HCT116 (cell line): ENCODE measurements around the gene DNAAF5. TPM values are rescaled to one million over a fixed set of nuclear protein-coding genes. Genes with fewer than 3 reads are reported as not detected.

ENCODE experiments used
- ATAC-seq: fragments of 200-7000 bp; cut with Tn5 transposase; 2 replicates; pipeline ENCODE4 v1.9.1; 2020; ENCODE audit warnings: mild to moderate bottlenecking, moderate library complexity
- BruUV-seq: library from RNA; stranded (reverse); fragments of 400-500 nt; replicated peaks from 2 replicates; lab custom pipeline; 2021; lab: Mats Ljungman, UMichigan
- CTCF ChIA-PET: fragments of 300-600 bp; sonication (Branson Sonifier 250); formaldehyde crosslinking; loops from one replicate; lab custom pipeline; 2021; ENCODE audit warnings: antibody characterized with exemption; lab: Charles Lee
- POLR2A ChIA-PET: fragments of 300-600, 350-600 bp; sonication (Branson Sonifier 250); formaldehyde crosslinking; loops from one replicate; lab custom pipeline; 2021; ENCODE audit warnings: antibody characterized with exemption; lab: Charles Lee
- RAD21 ChIA-PET, 2 experiments: fragments of 300-600 bp; sonication (Branson Sonifier 250); formaldehyde crosslinking; loops; one replicate each; lab custom pipeline; 2023; ENCODE audit warnings: low total read pairs in 2 of 2; ENCODE audit not compliant: uncharacterized antibody in 2 of 2, unreplicated experiment in 2 of 2, low non-redundant PET in 1 of 2; lab: Charles Lee
- DNase-seq: peaks from one replicate; pipeline ENCODE4 v3.0.0-alpha.2; 2010; ENCODE audit warnings: low read depth, low spot score
- H2AFZ ChIP-seq: fragments of 200-600 bp; shearing (Covaris generic), sonication (generic); 2 replicates; pipeline ENCODE4 v1.6.1; 2017; ENCODE audit warnings: low read depth, mixed run types, mixed read lengths, antibody characterized with exemption, low read length; ENCODE audit not compliant: poor library complexity, severe bottlenecking
- H3K27ac ChIP-seq: 2 replicates; pipeline ENCODE4 v1.5.1; 2012; ENCODE audit warnings: low read depth, low read length
- H3K27me3 ChIP-seq: fragments of 200-600 bp; sonication (generic); 2 replicates; pipeline ENCODE4 v1.6.1; 2016; ENCODE audit warnings: mixed run types, low read length, mixed read lengths; ENCODE audit not compliant: insufficient read depth
- H3K36me3 ChIP-seq, 2 experiments: fragments of 200-500 bp in 1 of 2; fragments of 200-600 bp in 1 of 2; sonication (Bioruptor generic) in 1 of 2; sonication (generic) in 1 of 2; 2 replicates each; pipeline versions ENCODE4 v1.5.1 to v1.6.1; 2014 to 2016; ENCODE audit warnings: low read length in 2 of 2, inconsistent platforms in 1 of 2, mixed read lengths in 1 of 2, mixed run types in 1 of 2; ENCODE audit not compliant: insufficient read depth in 2 of 2, control insufficient read depth in 1 of 2
- H3K4me1 ChIP-seq, 2 experiments: fragments of 200-600 bp in 1 of 2; sonication (generic) in 1 of 2; 2 replicates each; pipeline versions ENCODE4 v1.5.1 to v1.6.1; 2012 to 2017; ENCODE audit warnings: low read length in 2 of 2, inconsistent platforms in 1 of 2, mild to moderate bottlenecking in 1 of 2, mixed read lengths in 1 of 2, mixed run types in 1 of 2, moderate library complexity in 1 of 2; ENCODE audit not compliant: insufficient read depth in 2 of 2, control insufficient read depth in 1 of 2
- H3K4me2 ChIP-seq: fragments of 200-600 bp; sonication (generic); 2 replicates; pipeline ENCODE4 v1.6.1; 2017; ENCODE audit warnings: mixed run types, low read length, mixed read lengths
- H3K4me3 ChIP-seq, 2 experiments: fragments of 200-600 bp in 1 of 2; sonication (generic) in 1 of 2; replicated peaks in 1 of 2; 2 replicates each; pipeline ENCODE4 v1.5.1; 2011 to 2016; ENCODE audit warnings: low read length in 2 of 2, control low read depth in 1 of 2, low read depth in 1 of 2, mild to moderate bottlenecking in 1 of 2, mixed read lengths in 1 of 2, mixed run types in 1 of 2
- H3K79me2 ChIP-seq: fragments of 200-600 bp; sonication (generic); 2 replicates; pipeline ENCODE4 v1.6.1; 2017; ENCODE audit warnings: mild to moderate bottlenecking, mixed run types, low read length, moderate library complexity, mixed read lengths; ENCODE audit not compliant: insufficient read depth
- H3K9ac ChIP-seq: fragments of 200-600 bp; sonication (generic); 2 replicates; pipeline ENCODE4 v1.6.1; 2016; ENCODE audit warnings: low read length, mixed read lengths
- H3K9me2 ChIP-seq: fragments of 200-600 bp; sonication (generic), shearing (Covaris generic); 2 replicates; pipeline ENCODE4 v1.6.1; 2017; ENCODE audit warnings: mixed run types, mild to moderate bottlenecking, moderate library complexity; ENCODE audit not compliant: insufficient read depth
- H3K9me3 ChIP-seq, 2 experiments: fragments of 200-500 bp in 1 of 2; fragments of 200-600 bp in 1 of 2; sonication (Bioruptor generic) in 1 of 2; sonication (generic) in 1 of 2; 2 replicates each; pipeline ENCODE4 v1.6.1; 2014 to 2017; ENCODE audit warnings: low read length in 2 of 2, mixed read lengths in 2 of 2, inconsistent platforms in 1 of 2, low read depth in 1 of 2, mild to moderate bottlenecking in 1 of 2, mixed run types in 1 of 2, moderate library complexity in 1 of 2; ENCODE audit not compliant: control insufficient read depth in 1 of 2, insufficient read depth in 1 of 2
- H4K20me1 ChIP-seq: fragments of 200-600 bp; sonication (generic), shearing (Covaris generic); 2 replicates; pipeline ENCODE4 v1.6.1; 2017; ENCODE audit warnings: mixed run types, mild to moderate bottlenecking, moderate library complexity; ENCODE audit not compliant: insufficient read depth
- ATF3 ChIP-seq: IDR thresholded peaks from 2 replicates; pipeline ENCODE4 v1.6.1; 2012
- CBX3 ChIP-seq: IDR thresholded peaks from 2 replicates; pipeline ENCODE4 v1.6.1; 2012; ENCODE audit warnings: low read depth
- CEBPB ChIP-seq: IDR thresholded peaks from 2 replicates; pipeline ENCODE4 v1.6.1; 2012; ENCODE audit warnings: low read depth
- ELF1 ChIP-seq: IDR thresholded peaks from 2 replicates; pipeline ENCODE4 v1.6.1; 2012; ENCODE audit warnings: low read depth, borderline replicate concordance
- EZH2 ChIP-seq: fragments of 200-600 bp; sonication (generic); IDR thresholded peaks from 2 replicates; pipeline ENCODE4 v1.6.1; 2017; ENCODE audit warnings: antibody characterized with exemption, mixed run types
- POLR2A ChIP-seq: IDR thresholded peaks from 2 replicates; pipeline ENCODE4 v1.7.0; 2011; ENCODE audit warnings: borderline replicate concordance; ENCODE audit not compliant: insufficient read depth, insufficient read length; ENCODE audit errors: extremely low read depth
- REST ChIP-seq: IDR thresholded peaks from 2 replicates; pipeline ENCODE4 v1.6.1; 2012; ENCODE audit warnings: low read depth
- SIN3A ChIP-seq: IDR thresholded peaks from 2 replicates; pipeline ENCODE4 v1.6.1; 2012; ENCODE audit warnings: low read depth
- SP1 ChIP-seq: IDR thresholded peaks from 2 replicates; pipeline ENCODE4 v1.6.1; 2012; ENCODE audit warnings: low read depth
- SRF ChIP-seq: IDR thresholded peaks from 2 replicates; pipeline ENCODE4 v1.6.1; 2012; ENCODE audit warnings: low read depth
- YY1 ChIP-seq: IDR thresholded peaks from 2 replicates; pipeline ENCODE4 v1.6.1; 2011; ENCODE audit warnings: low read length, low read depth, moderate library complexity, mild to moderate bottlenecking; ENCODE audit not compliant: insufficient replicate concordance; ENCODE audit errors: extremely low read depth
- ZFX ChIP-seq: fragments of 450-650 bp; IDR thresholded peaks from 2 replicates; pipeline ENCODE4 v1.6.1; 2017
- ZNF274 ChIP-seq: fragments of 200-500 bp; sonication (Bioruptor generic); IDR thresholded peaks from 2 replicates; pipeline ENCODE4 v1.6.1; 2014; ENCODE audit warnings: mild to moderate bottlenecking, low read depth, low read length, inconsistent platforms
- intact Hi-C: fragments of 100-400 bp; cut with micrococcal nuclease; formaldehyde crosslinking; loops from 2 replicates; pipeline ENCODE4 v1.10.0; 2022
- total RNA-seq: library from RNA; stranded (reverse); gene quantifications from one replicate; pipeline ENCODE4 v1.2.1, GENCODE V29; 2021; ENCODE audit not compliant: unreplicated experiment
- TF ChIP-seq, protein P1 (sequence below): IDR thresholded peaks from 2 replicates; pipeline ENCODE4 v1.6.1; 2011; ENCODE audit warnings: mild to moderate bottlenecking, low read length, moderate library complexity; ENCODE audit not compliant: insufficient replicate concordance; ENCODE audit errors: extremely low read depth

Gene DNAAF5
- total RNA-seq, 1 experiment from 2014 or later: 69.4 TPM

DNA sequence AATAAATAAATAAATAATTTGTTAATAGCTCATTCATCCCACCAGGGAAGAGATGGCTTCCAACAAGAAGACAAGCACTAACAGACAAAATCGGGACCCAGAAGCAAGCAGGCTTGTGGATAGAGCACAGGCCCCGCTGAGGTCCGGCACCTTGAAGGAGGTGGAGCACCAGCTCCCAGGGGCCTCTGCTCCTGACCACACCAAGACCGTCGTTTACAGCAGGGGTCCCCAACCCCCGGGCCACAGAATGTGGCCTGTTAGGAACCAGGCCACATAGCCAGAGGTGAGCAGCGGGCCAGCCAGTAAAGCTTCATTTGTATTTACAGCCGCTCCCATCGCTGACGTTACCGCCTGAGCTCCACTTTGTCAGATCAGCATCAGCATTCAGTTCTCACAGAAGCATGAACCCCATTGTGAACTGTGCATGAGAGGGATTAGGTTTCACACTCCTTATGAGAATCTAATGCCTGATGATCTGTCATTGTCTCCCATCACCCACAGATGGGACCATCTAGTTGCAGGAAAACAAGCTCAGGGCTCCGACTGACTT is 72.5 kb downstream of the DNAAF5 start:
- H3K4me2 ChIP-seq: no peak overlapping the region
- H3K4me1 ChIP-seq: peaks cover 0 to 2% of the 10 kb centered on the region in 2 experiments; a peak in 1 of 4 replicates
- no peak overlapping the region for H2AFZ ChIP-seq
- no peaks in the 10 kb centered on the region for H4K20me1 ChIP-seq
- no peaks in the 10 kb centered on the region for H3K36me3 ChIP-seq
- no peak overlapping the region for H3K9ac ChIP-seq
- H3K79me2 ChIP-seq: no peaks in the 10 kb centered on the region
- ATAC-seq: no peak
- H3K9me3 ChIP-seq: no peaks in the 10 kb centered on the region
- H3K4me3 ChIP-seq: no peak overlapping the region
- ChIA-PET POLR2A (no interaction called here), RAD21 (interaction anchor here in 1 of 2 experiments (0.7 kb wide), 1 partner anchor 468 kb away, joined by 4 read pairs; no protein-coding TSS in a partner anchor), CTCF (no interaction called here)
- DNase-seq: no peak
- intact Hi-C loops: no loop called here
- H3K27me3 ChIP-seq: no peaks in the 10 kb centered on the region
- no peaks in the 10 kb centered on the region for H3K9me2 ChIP-seq
- no peak for TF ChIP-seq REST
- TF ChIP-seq CEBPB: no peak
- TF ChIP-seq, all 23 proteins: peak for 0
- BruUV-seq: no TSS peak
- no peak overlapping the region for H3K27ac ChIP-seq

- H3K27me3 ChIP-seq: no peaks in the 10 kb centered on the region
- ChIA-PET CTCF (no interaction called here), RAD21 (no interaction called here), POLR2A (no interaction called here)
- no peaks in the 10 kb centered on the region for H3K9me3 ChIP-seq
- H2AFZ ChIP-seq: no peak overlapping the region
- no peak for ATAC-seq
- H3K4me1 ChIP-seq: peaks cover 0 to 2% of the 10 kb centered on the region in 2 experiments; a peak in 1 of 4 replicates
- no TSS peak for BruUV-seq
- intact Hi-C loops: no loop called here
- no peak for DNase-seq
- H3K9me2 ChIP-seq: no peaks in the 10 kb centered on the region
- H4K20me1 ChIP-seq: no peaks in the 10 kb centered on the region
- no peak overlapping the region for H3K9ac ChIP-seq
- no peaks in the 10 kb centered on the region for H3K79me2 ChIP-seq
- H3K4me3 ChIP-seq: no peak overlapping the region
- no peaks in the 10 kb centered on the region for H3K36me3 ChIP-seq
- no peak overlapping the region for H3K4me2 ChIP-seq
- H3K27ac ChIP-seq: no peak overlapping the region
- TF ChIP-seq YY1 (no peak), SRF (no peak), SIN3A (no peak), CEBPB (no peak), ELF1 (no peak), POLR2A (no peak), ZFX (no peak), ZNF274 (no peak), CBX3 (no peak), EZH2 (no peak), ATF3 (no peak), SP1 (no peak)
- TF ChIP-seq, protein P1, sequence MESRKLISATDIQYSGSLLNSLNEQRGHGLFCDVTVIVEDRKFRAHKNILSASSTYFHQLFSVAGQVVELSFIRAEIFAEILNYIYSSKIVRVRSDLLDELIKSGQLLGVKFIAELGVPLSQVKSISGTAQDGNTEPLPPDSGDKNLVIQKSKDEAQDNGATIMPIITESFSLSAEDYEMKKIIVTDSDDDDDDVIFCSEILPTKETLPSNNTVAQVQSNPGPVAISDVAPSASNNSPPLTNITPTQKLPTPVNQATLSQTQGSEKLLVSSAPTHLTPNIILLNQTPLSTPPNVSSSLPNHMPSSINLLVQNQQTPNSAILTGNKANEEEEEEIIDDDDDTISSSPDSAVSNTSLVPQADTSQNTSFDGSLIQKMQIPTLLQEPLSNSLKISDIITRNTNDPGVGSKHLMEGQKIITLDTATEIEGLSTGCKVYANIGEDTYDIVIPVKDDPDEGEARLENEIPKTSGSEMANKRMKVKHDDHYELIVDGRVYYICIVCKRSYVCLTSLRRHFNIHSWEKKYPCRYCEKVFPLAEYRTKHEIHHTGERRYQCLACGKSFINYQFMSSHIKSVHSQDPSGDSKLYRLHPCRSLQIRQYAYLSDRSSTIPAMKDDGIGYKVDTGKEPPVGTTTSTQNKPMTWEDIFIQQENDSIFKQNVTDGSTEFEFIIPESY: no peak
Observed at GRCh38 chr7:800692-801091, 74.2 kb downstream of the DNAAF5 start.
